SK-N-SH (cell line): Measurements from ENCODE around the gene MCTP2. TPM values are rescaled to one million over a fixed set of nuclear protein-coding genes. Genes with fewer than 3 reads are reported as not detected.

ENCODE experiments used
- CTCF ChIA-PET: fragments of 300-600, 350-600 bp; formaldehyde crosslinking; extraction: SDS; loops from one replicate; lab custom pipeline; 2021; lab: Yijun Ruan, JAX
- POLR2A ChIA-PET: fragments of 350-600 bp; sonication (Branson Sonifier 250); formaldehyde crosslinking; extraction: SDS; loops from one replicate; lab custom pipeline; 2020; ENCODE audit warnings: antibody characterized with exemption, inconsistent platforms; lab: Yijun Ruan, JAX
- DNase-seq: peaks from one replicate; pipeline ENCODE4 v3.0.0; 2012
- H2AFZ ChIP-seq: fragments of 200-600 bp; sonication (generic); 2 replicates; pipeline ENCODE4 v1.8.1; 2016; ENCODE audit warnings: antibody characterized with exemption, mild to moderate bottlenecking, low read depth
- H3F3A ChIP-seq: fragments of 200-600 bp; sonication (generic); replicated peaks from 2 replicates; pipeline ENCODE3; 2016; ENCODE audit warnings: antibody characterized with exemption, mild to moderate bottlenecking; ENCODE audit not compliant: insufficient read depth
- H3K27ac ChIP-seq, 2 experiments: fragments of 200-500 bp in 1 of 2; fragments of 200-600 bp in 1 of 2; sonication (Bioruptor generic) in 1 of 2; sonication (generic), shearing (Covaris generic) in 1 of 2; 2 replicates each; pipeline versions ENCODE4 v1.5.1 to v1.6.1; 2014 to 2016; ENCODE audit warnings: low read depth in 2 of 2, inconsistent platforms in 1 of 2, low read length in 1 of 2, mild to moderate bottlenecking in 1 of 2, mixed read lengths in 1 of 2
- H3K27me3 ChIP-seq: fragments of 200-600 bp; sonication (generic), shearing (Covaris generic); 2 replicates; pipeline ENCODE4 v1.6.1; 2016; ENCODE audit warnings: mixed run types; ENCODE audit not compliant: insufficient read depth
- H3K36me3 ChIP-seq, 2 experiments: fragments of 200-500 bp in 1 of 2; fragments of 200-600 bp in 1 of 2; sonication (Bioruptor generic) in 1 of 2; sonication (generic) in 1 of 2; replicated peaks in 1 of 2; 2 replicates each; pipeline versions ENCODE3 to v1.5.1; 2014 to 2016; ENCODE audit warnings: low read length in 1 of 2, mild to moderate bottlenecking in 1 of 2; ENCODE audit not compliant: insufficient read depth in 2 of 2, control insufficient read depth in 1 of 2
- H3K4me1 ChIP-seq, 2 experiments: fragments of 200-500 bp in 1 of 2; fragments of 200-600 bp in 1 of 2; sonication (Bioruptor generic) in 1 of 2; sonication (generic), shearing (Covaris generic) in 1 of 2; 2 replicates each; pipeline versions ENCODE4 v1.5.1 to v1.6.1; 2014 to 2016; ENCODE audit warnings: low read depth in 1 of 2, low read length in 1 of 2, mixed run types in 1 of 2; ENCODE audit not compliant: insufficient read depth in 2 of 2, control insufficient read depth in 1 of 2
- H3K4me2 ChIP-seq: fragments of 200-600 bp; sonication (generic), shearing (Covaris generic); 2 replicates; pipeline ENCODE4 v1.6.1; 2017; ENCODE audit warnings: mixed run types
- H3K4me3 ChIP-seq, 2 experiments: fragments of 200-500 bp in 1 of 2; fragments of 200-600 bp in 1 of 2; sonication (Bioruptor generic) in 1 of 2; sonication (generic), shearing (Covaris generic) in 1 of 2; 2 replicates each; pipeline versions ENCODE4 v1.5.1 to v1.8.1; 2014 to 2016; ENCODE audit warnings: low read depth in 2 of 2, inconsistent platforms in 1 of 2, low read length in 1 of 2, mild to moderate bottlenecking in 1 of 2, mixed read lengths in 1 of 2, moderate library complexity in 1 of 2
- H3K79me2 ChIP-seq: fragments of 200-600 bp; sonication (generic); 2 replicates; pipeline ENCODE4 v1.8.1; 2017; ENCODE audit warnings: mild to moderate bottlenecking; ENCODE audit not compliant: insufficient read depth
- H3K9ac ChIP-seq: fragments of 200-600 bp; sonication (generic); 2 replicates; pipeline ENCODE4 v1.6.1; 2017; ENCODE audit warnings: mixed run types
- H3K9me2 ChIP-seq: fragments of 200-600 bp; sonication (generic); 2 replicates; pipeline ENCODE4 v1.6.1; 2017; ENCODE audit warnings: mixed run types
- H3K9me3 ChIP-seq: fragments of 200-600 bp; sonication (generic); 2 replicates; pipeline ENCODE4 v1.6.1; 2017; ENCODE audit warnings: mixed run types, mild to moderate bottlenecking, moderate library complexity
- H4K20me1 ChIP-seq: fragments of 200-600 bp; sonication (generic); 2 replicates; pipeline ENCODE4 v1.6.1; 2017; ENCODE audit warnings: mild to moderate bottlenecking, mixed run types; ENCODE audit not compliant: insufficient read depth
- CHD2 ChIP-seq: fragments of 150-350 bp; IDR thresholded peaks from 2 replicates; pipeline ENCODE4 v1.6.1; 2018; ENCODE audit warnings: low read length; ENCODE audit not compliant: partially characterized antibody
- EZH2phosphoT487 ChIP-seq: fragments of 200-600 bp; sonication (generic); IDR thresholded peaks from 2 replicates; pipeline ENCODE4 v1.6.1; 2017; ENCODE audit warnings: low read depth, mixed run types, mild to moderate bottlenecking, antibody characterized with exemption, moderate library complexity, borderline replicate concordance
- FOSL2 ChIP-seq: IDR thresholded peaks from 2 replicates; pipeline ENCODE4 v1.4.0; 2012; ENCODE audit warnings: low read depth, mild to moderate bottlenecking, moderate library complexity, borderline replicate concordance
- FOXJ3 ChIP-seq: sonication (generic); formaldehyde crosslinking; IDR thresholded peaks from 2 replicates; pipeline ENCODE4 v1.5.1; 2020; ENCODE audit warnings: mild to moderate bottlenecking, missing genetic modification reagents
- FOXM1 ChIP-seq: IDR thresholded peaks from 2 replicates; pipeline ENCODE4 v1.4.0; 2012; ENCODE audit warnings: low read depth, mild to moderate bottlenecking
- GATA2 ChIP-seq: sonication (generic); formaldehyde crosslinking; IDR thresholded peaks from 2 replicates; pipeline ENCODE4 v1.5.0; 2020; ENCODE audit warnings: mild to moderate bottlenecking, missing genetic modification reagents
- IRF3 ChIP-seq: fragments of 150-350 bp; IDR thresholded peaks from 2 replicates; pipeline ENCODE4 v1.6.1; 2016; ENCODE audit warnings: mild to moderate bottlenecking, low read depth, low read length
- JUND ChIP-seq: IDR thresholded peaks from 2 replicates; pipeline ENCODE4 v1.4.0; 2012
- MAX ChIP-seq: IDR thresholded peaks from 2 replicates; pipeline ENCODE4 v1.4.0; 2012; ENCODE audit warnings: low read depth
- MXI1 ChIP-seq: IDR thresholded peaks from 2 replicates; pipeline ENCODE4 v1.6.1; 2012; ENCODE audit warnings: mild to moderate bottlenecking, low read depth, low read length, improper control_type of control experiment
- NFIC ChIP-seq: IDR thresholded peaks from 2 replicates; pipeline ENCODE4 v1.4.0; 2012; ENCODE audit warnings: borderline replicate concordance
- POLR2AphosphoS5 ChIP-seq: IDR thresholded peaks from 2 replicates; pipeline ENCODE4 v1.6.1; 2012; ENCODE audit warnings: low read depth, low read length
- RAD21 ChIP-seq: IDR thresholded peaks from 2 replicates; pipeline ENCODE4 v1.6.1; 2012; ENCODE audit warnings: mild to moderate bottlenecking, low read length
- RCOR1 ChIP-seq: fragments of 150-350 bp; IDR thresholded peaks from 2 replicates; pipeline ENCODE4 v1.6.1; 2017; ENCODE audit warnings: antibody characterized with exemption, low read length
- RFX5 ChIP-seq: IDR thresholded peaks from 2 replicates; pipeline ENCODE4 v1.6.1; 2012; ENCODE audit warnings: mild to moderate bottlenecking, improper control_type of control experiment, low read length
- SIN3A ChIP-seq: IDR thresholded peaks from 2 replicates; pipeline ENCODE4 v1.6.1; 2012; ENCODE audit warnings: low read depth, mild to moderate bottlenecking, low read length, moderate library complexity, borderline replicate concordance
- WGBS: methylation state at CpG from one replicate; pipeline ENCODE4 v1.1.6; 2017; ENCODE audit warnings: low lambda C conversion rate; 5-methylcytosine and 5-hydroxymethylcytosine counted together
- polyA plus RNA-seq, 3 experiments: library from polyadenylated mRNA; depleted of rRNA; stranded (reverse); fragments of >200 nt; gene quantifications; 2 replicates each; pipeline ENCODE4 v1.2.3, GENCODE V29; 2012
- TF ChIP-seq, protein P1 (sequence below): IDR thresholded peaks from 2 replicates; pipeline ENCODE4 v1.4.0; 2012; ENCODE audit warnings: low read depth, borderline replicate concordance

MCTP2 gene
- polyA plus RNA-seq, 1 of the 3 experiments (the other 2 are of a cell fraction) = 0.26 TPM

DNA sequence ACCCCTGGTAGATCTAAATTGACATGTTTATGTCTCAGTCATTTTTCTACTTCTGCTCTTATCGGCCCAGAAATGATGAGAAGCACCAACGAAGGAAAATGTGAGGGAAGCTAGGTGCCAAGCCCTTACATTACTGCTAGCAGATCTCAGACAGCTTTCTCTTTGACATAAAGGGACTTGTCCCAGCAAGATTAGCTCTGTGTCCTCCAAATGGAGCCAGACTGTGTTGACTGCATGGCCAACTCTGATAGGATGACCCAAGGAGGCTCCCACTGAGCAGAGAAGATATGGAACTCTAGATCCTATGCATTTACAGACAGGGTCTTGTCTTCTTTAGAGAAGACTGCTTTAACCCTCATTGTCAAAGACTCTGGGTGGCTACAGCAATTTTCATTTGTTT lies 2.8 kb upstream of the MCTP2 start:
- 53% methylated on average over 2 of the region's 2 CpGs for WGBS
- no peak for DNase-seq
- no peaks in the 10 kb centered on the region for H3K27me3 ChIP-seq
- H3F3A ChIP-seq = no peaks in the 10 kb centered on the region
- no peak overlapping the region for H3K27ac ChIP-seq
- POLR2A ChIA-PET = no interaction called here
- no peaks in the 10 kb centered on the region for H3K36me3 ChIP-seq
- H2AFZ ChIP-seq = no peak overlapping the region
- no peak overlapping the region for H3K9ac ChIP-seq
- TF ChIP-seq FOSL2 (no peak), MXI1 (no peak), SIN3A (no peak), JUND (no peak), FOXM1 (no peak), FOXJ3 (CRISPR knock-in tag) (no peak), POLR2AphosphoS5 (no peak), NFIC (no peak), RAD21 (no peak), RFX5 (no peak), EZH2phosphoT487 (no peak), CHD2 (no peak), MAX (no peak), RCOR1 (no peak), IRF3 (no peak), GATA2 (no peak)
- TF ChIP-seq, protein P1, sequence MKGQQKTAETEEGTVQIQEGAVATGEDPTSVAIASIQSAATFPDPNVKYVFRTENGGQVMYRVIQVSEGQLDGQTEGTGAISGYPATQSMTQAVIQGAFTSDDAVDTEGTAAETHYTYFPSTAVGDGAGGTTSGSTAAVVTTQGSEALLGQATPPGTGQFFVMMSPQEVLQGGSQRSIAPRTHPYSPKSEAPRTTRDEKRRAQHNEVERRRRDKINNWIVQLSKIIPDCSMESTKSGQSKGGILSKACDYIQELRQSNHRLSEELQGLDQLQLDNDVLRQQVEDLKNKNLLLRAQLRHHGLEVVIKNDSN = no peak
- no peaks in the 10 kb centered on the region for H3K79me2 ChIP-seq
- H4K20me1 ChIP-seq = no peaks in the 10 kb centered on the region
- no peaks in the 10 kb centered on the region for H3K9me2 ChIP-seq
- CTCF ChIA-PET = no interaction called here
- H3K9me3 ChIP-seq = no peaks in the 10 kb centered on the region; the same call in 1 of the 2 replicates
- H3K4me2 ChIP-seq = no peak overlapping the region
- H3K4me3 ChIP-seq = no peak overlapping the region
- H3K4me1 ChIP-seq = peaks cover 0 to 5% of the 10 kb centered on the region in 2 experiments; a peak in 2 of 4 replicates
